ENCODE results near the gene TMEM74B.
"Not testable (repeated sequence)": the region's sequence is repeated elsewhere in the genome, so short reads cannot be mapped to it uniquely, and the experiment has no call there.

Gene TMEM74B

DNA sequence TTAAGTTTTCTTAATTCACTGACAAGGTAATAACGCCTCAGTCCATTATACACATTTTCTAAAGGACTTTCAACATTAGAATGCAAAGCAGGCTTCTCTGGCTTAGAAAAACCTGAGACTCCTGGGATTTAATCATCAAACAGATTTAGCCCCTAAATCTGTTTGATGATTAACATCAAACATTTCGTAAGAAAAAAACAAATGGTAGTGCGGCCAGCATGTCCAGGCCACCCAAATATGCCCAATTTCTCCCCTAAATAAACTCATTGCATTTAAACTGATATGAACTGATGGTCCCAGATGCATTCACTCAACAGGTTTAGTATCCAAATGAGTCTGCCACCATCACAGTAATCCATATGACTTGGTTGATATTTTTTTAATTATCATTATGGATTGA is 6.2 kb downstream of the TMEM74B start:
- DNase-seq (ENCODE audit: low read depth in 2 of 2), result no peak

DNA sequence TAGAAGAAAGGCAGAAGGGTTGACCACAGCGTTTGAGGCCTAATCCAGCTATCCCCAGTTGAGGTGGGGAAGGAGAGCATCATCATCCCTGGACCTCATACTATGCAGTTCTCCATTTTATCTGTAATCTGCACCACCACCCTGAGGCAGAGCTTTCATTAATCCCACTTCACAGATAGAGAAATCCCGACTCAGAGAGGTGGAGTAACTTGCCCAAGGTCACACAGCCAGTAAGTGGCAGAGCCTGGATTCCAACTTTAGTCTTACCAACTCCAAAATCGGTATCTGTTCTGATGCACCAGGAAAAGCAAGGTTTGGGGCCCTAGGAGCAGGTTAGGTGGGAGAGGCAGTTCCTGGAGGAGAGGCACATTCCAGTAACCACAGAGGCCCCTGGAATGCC is 6.7 kb downstream of the TMEM74B start:
- DNase-seq (ENCODE audit: low read depth in 2 of 2), result no peak

DNA sequence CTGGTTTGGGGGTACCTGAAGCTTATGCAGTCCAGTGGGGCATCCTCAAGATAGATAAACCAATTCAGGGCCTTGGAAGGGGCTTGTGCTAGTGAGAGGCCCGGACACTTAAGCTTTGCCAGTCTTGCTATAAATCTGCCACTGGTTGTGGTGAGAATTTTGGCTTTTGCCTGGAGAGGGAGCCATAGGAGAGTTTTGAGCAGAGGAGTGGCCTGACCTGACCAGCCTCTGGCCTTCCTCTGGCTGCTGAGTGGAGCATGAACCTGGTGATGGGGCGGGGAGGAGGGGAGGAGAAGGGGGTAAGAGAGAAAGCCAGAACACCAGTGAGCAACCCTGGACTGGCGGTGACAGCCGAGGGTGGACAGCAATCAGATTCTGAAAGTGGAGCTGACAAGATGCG is 7.1 kb downstream of the TMEM74B start:
- DNase-seq (ENCODE audit: low read depth in 2 of 2), result no peak

DNA sequence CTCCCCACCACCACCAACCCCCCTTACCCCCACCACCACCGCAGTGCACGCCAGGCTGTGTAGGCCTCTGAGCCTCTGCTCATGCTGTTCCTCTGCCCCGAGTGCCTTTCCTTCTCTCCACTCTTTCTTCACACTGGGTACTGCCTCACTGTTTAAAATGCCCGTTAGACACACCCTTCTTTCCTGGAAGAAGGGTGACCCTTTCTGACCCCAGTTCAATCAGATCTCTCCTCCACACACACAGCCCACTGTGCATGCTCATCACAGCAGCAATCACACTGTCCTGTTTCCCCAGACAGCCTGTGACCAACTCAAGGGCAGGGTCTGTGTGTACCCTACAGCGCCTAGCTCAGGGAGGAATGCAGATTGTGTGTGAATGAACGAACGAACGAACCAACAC is 10.0 kb downstream of the TMEM74B start:
- no peak for DNase-seq (ENCODE audit: low read depth in 2 of 2)

DNA sequence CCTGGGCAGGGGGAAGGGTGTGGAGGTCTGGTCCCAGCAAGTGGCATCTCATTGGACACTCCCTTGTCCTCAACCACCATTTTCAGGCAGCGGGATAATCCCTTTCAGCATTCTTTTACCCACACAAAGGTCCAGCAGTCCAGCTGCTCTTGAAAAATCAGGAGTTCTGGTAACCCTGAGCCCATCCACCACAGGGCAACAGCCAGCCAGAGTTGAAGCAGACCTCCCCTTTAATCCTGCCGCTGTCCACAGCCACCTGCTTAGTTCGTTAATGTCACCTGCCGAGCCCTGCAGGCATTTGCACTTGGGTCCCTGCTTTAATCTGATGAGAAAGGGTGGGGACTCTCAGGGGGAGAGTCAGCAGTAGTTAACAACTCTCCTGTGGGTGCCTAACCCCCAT is 11.1 kb downstream of the TMEM74B start:
- DNase-seq (ENCODE audit: low read depth in 2 of 2), result no peak

DNA sequence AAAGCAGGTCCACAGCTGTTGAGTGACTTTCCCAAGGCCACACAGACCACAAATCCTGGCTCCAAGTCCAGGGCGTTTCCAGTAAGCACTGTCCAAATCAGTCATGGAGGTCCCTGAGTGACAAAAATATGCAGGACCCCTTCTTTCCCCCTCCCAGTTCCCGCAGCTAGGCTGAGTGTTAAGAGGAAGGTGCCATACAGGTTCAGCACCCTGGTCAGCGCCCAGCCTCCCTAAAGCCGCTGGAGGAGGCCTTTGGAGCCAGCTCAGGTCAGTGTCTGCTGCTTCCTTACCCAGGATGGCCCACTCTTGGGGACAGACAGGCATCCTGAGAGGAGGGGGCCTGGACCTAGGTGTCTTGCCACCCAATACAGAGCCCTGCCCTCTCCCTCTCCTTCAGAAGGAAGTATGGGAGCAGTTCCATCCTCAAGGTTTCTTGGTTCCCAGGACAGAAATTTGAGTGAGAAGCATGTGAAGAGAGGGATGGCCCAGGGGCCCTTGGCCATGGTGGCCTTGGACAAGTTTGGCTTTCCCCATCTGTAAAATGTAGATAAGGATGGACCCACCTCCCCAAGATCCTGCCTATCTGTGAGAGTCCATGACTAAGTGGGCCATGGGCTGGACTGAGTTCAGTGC is 13.2 kb downstream of the TMEM74B start:
- DNase-seq (ENCODE audit: low read depth in 2 of 2), result no peak

DNA sequence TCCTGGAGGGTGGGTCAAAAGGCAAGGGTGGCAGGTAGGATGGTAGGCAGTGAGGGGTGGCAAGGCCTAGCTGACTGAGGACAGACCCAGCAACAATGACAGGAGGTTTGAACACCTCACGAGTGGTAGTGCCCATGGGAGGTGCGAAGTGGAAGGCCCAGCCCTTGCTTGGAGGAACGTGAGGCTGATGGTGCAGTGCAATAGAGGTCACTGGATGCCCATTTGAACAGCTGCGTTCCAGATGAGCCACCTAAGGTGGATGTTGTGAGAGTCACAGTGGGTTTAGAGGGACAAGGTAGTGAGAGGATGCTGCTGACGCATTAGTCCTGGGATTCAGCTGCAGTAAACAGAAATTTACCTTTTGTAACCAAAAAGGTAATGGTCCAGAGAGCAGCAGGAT is 15.6 kb downstream of the TMEM74B start:
- DNase-seq (ENCODE audit: low read depth in 2 of 2), result no peak

DNA sequence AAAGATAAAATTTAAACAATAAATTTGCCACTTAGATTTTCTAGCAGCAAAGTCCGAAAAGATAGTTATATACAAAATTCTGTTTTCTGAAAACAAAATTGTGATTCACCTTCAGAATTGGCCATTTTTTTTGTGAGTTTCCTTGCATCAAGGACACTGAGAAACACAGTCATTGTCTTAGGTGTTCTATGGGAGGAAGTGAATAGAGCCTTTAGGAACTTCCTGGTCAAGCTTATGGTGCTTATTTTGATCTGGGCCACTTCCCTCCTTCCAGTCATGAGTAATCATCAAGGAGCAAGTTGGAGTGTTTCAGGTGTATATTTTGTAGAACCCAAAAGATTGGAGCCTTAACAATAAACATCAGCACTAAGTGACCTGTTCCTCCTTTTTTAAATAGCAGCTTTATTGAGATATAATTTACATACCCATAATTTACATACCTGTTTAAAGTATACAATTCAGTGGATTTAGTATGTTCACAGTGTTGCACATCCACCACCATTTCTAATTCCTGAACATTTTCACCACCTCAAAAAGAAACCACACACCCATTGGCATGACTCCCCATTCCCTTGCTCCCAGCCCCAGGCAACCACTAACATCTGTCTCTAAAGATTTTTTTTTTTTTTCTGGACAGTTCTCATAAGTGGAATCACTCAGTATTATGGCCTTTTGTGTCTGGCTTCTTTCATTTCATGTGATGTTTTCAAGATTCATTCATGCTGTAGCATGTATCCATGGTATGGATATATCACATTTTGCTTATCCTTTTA is 17.6 kb downstream of the TMEM74B start:
- no peak for DNase-seq (ENCODE audit: low read depth in 2 of 2)

DNA sequence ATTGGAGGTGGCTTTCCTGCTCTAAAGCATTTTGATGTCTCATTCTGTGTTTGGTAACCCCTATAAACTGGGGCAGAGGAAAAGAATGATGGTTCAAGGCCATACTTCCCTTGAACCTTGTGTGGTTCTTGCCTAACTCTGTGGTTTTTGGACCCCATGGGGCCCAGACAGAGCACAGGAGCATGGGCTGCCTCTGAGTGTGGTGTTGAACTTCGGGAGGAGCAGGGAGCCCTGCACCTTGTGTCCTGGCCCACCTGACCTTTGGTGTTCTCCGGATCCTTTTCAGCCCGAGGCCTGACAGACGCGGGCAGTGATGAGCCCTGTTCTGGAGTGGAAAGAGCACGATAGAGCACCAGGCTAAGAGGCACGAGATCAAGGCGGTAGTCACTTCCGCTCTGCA is 18.8 kb downstream of the TMEM74B start:
- DNase-seq (ENCODE audit: low read depth in 2 of 2), result no peak

DNA sequence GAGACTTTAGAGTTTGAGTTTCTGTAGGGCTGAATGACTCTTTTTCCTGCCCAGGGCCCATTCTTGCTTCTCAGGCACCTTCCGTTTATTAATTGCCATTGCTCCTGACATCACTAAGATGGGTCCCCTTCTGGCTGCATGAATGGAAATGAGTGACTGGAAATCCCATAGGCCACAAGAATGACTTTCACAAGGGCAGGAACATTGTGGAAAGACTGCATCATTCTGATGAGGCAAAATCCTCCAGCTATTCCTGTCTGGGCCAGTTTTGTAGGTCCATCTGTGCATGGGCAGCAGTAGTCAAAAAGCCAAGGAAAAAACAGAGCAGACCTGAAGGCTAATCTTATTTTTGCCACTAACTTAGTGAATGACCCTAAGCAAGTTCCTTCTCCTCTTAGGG is 19.3 kb downstream of the TMEM74B start:
- DNase-seq (ENCODE audit: low read depth in 2 of 2), result no peak

DNA sequence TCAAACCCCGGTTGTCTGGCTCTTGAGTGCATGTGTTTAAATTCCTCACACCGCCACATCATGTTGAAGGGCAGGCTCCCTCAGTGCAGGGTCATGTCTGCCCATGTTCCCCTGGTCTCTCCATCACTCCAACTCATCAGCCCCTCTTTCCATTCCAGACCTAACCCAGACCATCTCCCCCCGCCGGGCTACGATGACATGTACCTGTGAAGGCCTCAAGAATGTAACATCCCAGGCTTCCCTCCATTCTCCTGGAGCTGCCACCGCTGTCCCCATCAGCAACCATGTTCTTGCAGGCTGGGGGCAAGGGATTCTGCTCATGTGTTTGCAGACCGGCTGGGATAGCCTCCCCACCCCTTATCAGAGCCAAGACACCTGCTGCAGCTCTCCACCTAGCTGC is 19.9 kb downstream of the TMEM74B start:
- no peak for DNase-seq (ENCODE audit: low read depth in 2 of 2)

DNA sequence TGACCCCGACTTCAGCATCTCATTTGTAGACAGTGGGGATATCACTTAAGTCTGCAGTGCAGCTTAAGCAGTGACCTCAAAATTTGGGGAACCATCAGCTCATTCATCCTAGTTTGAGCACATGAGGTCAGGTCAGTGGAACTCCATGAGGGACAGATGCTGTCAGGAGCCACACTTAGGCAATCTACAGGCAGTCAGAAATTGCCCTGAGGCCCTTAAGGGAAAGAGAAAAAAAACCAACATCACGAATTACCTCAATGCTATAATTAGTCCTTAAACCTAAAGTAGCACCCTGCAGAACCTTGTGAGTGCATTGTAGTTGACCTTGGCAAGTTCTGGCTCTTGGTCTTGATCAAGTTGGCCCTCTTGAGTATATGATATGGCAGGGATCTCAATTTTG is 21.1 kb downstream of the TMEM74B start:
- DNase-seq (ENCODE audit: low read depth in 2 of 2), result no peak

DNA sequence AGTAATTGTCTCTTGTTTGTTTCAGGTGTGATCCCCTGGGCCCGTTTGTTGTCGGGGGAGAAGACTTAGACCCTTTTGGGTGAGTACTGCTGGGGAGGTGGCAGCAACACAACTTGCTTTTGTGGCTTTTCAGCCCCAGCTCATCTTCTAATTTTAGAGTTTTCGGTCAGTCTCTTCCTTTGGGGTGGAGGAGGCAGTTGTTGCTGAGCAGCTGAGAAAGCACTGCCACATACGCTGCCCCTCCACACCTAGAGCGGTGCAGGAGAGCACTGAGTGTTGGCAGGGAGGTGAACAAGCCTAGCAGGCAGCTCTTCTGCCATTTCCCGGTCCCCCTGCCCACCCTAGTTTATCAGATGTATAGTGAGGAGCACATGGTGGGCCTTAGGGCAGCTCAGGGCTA is 21.7 kb downstream of the TMEM74B start:
- no peak for DNase-seq (ENCODE audit: low read depth in 2 of 2)

DNA sequence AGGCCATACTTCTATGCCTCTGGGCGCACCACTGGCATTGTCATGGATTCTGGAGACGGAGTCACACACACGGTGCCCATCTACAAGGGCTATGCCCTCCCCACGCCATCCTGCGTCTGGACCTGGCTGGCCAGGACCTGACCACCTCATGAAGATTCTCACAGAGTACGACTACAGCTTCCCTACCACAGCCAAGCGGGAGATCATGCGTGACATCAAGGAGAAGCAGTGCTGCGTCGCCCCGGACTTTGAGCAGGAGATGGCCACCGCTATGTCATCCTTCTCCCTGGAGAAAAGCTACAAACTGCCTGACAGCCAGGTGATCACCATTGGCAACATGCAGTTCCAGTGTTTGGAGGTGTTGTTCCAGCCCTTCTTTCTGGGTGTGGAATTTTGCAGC is 23.8 kb downstream of the TMEM74B start:
- no peak for DNase-seq (ENCODE audit: low read depth in 2 of 2)

DNA sequence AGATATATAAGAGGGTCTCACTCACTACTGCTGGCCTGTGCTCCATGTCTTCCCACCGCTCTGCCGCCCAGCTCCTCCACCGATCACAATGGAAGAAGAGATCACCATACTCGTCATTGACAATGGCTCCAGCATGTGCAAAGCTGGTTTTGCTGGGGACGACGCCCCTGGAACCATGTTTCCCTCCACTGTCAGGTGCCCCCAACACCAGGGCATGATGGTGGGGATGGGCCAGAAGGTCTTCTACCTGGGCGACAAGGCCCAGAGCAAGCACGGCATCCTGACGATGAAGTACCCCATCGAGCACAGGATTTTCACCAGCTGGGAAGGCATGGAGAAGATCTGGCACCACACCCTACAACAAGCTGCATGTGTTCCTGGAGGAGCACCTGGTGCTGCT is 24.3 kb downstream of the TMEM74B start:
- no peak for DNase-seq (ENCODE audit: low read depth in 2 of 2)

DNA sequence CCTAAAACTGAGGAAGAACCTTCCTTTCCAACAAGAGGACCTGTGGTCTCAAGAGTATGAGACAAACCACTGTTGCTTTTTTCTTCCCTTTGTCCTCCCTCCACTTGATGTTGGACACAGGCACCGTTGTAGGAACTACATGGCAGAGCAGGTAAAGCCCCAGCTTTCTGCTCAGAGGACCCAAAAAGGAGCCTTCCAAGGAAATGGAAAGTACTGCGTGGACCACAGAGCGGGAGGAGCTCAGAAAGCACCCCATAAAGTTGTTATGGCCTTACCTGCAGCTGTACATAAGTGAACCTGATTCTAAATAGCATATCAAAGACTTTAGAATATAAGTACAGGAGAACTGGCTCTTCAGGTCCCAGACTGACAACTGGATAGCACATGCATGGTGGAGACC is 29.4 kb downstream of the TMEM74B start:
- no peak for DNase-seq (ENCODE audit: low read depth in 2 of 2)

DNA sequence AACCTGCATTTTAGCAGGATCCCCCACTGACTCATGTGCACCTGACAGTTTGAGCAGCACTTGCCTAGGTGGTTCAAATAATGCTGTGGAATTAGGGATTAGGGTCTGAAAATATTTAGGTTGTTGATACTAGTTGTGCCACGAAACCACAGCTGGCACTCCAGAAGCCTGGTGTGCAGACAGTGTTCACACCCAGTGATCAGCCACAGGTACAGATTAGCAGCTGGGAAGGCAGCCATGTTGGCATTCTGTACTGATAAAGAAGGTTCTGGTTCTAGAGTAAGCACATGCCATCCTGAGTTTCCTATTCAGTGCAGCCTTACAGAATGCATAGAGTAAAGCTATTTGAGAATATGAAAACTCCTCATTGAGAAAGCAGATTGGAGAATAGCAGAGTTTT is 30.1 kb downstream of the TMEM74B start:
- no peak for DNase-seq (ENCODE audit: low read depth in 2 of 2)

DNA sequence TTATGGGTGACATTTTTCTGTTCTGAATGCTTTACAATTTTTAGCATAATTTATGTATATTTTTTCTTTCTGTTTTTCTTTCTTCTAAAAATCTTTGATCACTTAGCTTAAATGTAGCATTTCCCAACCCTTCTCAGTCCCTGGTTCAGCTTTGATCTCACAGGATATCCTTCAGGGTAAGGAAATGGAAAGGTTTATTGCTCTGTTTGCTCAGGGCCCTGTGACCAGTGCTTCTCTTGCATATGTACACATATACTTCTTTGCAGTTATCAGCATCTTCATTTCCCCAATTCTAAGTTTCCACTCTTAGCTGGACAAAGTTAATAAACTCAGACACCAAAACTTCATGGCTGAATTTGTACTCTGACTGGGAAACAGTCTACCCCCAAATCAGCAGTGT is 30.6 kb downstream of the TMEM74B start:
- DNase-seq (ENCODE audit: low read depth in 2 of 2), result no peak

DNA sequence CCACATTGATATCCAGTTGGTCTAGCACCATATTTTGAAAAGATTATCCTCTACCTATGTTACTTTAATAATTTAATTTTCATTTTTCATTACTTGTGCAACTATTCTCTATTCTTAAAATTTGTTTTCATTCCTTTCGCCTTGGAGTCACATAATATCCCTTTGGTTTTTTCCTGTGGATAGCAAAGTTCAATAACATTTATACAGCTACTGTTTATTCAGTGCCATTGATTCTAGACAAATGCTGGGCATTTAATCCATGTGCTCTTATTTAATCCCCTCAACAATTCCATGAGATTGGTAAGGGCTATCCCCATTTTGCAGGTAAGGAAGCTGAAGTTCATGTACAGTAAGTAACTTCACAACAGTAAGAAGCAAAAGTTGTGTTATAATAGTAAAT is 33.8 kb downstream of the TMEM74B start:
- DNase-seq (ENCODE audit: low read depth in 2 of 2), result no peak

DNA sequence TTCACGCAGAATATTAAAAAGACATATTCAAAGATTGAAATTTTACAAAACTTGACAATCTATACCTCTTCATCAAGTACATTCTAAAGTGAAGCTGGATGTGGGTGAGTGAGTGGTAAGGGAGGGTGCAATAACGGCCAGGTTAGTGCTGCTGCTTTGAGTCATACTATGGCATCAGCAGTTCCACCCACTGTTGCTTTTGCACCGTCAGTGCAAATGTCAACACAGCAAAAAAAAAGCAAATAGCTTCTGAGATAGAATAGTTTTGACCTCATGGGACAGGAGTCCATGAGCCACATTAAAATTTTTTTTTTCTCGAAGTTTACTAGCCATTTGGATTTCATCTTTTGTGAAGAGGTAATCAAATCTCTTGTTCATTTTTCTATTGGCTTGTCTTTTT is 34.6 kb downstream of the TMEM74B start:
- DNase-seq (ENCODE audit: low read depth in 2 of 2), result no peak

DNA sequence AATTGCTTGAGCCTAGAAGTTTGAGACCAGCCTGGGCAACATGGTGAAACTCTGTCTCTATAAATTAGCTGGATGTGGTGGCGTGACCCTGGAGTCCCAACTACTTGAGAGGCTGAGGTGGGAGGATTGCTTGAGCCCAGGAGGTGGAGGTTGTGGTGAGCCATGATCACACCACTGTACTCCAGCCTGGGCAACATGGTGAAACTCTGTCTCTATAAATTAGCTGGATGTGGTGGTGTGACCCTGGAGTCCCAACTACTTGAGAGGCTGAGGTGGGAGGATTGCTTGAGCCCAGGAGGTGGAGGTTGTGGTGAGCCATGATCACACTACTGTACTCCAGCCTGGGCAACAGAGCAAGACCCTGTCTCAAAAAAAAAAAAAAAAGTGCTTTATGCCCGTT is 35.0 kb downstream of the TMEM74B start:
- not testable (repeated sequence) for DNase-seq (ENCODE audit: low read depth in 2 of 2)

DNA sequence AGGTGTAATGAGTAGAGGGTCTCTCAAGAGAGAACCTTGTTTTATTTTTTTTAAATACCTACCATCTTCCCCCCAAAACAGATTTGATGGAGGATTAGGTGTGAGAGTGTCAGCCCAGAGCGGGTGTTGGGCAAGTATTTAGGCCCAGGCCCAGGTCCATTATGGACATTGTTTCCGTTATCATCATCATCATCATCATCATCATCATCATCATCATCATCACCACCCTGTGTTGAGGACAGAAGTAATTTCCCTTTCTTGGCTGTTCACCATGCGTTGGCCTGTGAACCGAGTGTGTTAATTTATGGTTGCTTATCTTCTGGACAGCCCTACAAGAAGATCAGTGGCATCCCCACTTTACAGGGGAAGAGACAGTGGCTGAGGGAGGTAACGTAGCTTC is 37.8 kb downstream of the TMEM74B start:
- DNase-seq (ENCODE audit: low read depth in 2 of 2), result no peak

DNA sequence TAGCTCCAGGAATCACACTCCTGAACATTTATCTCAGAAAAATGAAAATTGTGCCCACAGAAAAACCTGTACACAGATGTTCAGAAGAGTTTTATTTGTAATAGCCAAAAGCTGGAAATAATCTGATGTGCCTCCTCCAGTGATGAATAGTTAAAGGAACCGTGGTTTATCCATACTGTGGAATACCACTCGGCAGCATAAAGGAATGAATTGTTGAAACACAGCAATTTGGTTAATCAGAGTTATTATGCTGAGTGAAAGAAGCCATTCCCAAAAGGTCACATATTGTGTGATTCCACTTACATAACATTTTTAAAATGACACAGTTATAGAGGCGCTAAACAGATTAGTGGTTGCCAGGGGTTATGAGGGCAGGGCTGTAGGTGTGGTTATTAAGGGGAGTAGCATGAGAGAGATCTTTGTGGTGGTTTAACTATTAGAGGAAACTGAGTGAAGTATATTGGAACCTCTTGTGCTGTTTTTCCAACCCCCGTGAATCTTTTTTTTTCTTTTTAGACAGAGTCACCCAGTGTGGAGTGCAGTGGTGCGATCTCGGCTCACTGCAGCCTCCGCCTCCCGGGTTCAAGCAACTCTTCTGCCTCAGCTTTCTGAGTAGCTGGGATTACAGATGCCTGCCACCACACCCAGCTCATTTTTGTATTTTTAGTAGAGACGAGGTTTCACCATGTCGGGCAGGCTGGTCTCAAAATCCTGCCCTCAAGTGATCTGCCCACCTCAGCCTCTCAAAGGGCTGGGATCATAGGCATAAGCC is 40.2 kb downstream of the TMEM74B start:
- DNase-seq (ENCODE audit: low read depth in 2 of 2), result no peak

All from fibroblast of skin of left biceps (primary cell).